Glutamatergic neuron (in vitro differentiated cells): ENCODE data around the gene ABHD8. TPM values are rescaled to one million over a fixed set of nuclear protein-coding genes. Genes with fewer than 3 reads are reported as not detected.

ENCODE experiments used
- DNase-seq: peaks from one replicate; pipeline ENCODE4 v3.0.0; 2022
- H3K27ac Mint-ChIP-seq: one replicate; pipeline ENCODE4 v1.8.0; 2020; ENCODE audit warnings: mild to moderate bottlenecking, mixed read lengths, inconsistent platforms; ENCODE audit not compliant: unreplicated experiment
- H3K27me3 Mint-ChIP-seq: one replicate; pipeline ENCODE4 v1.8.0; 2020; ENCODE audit warnings: mild to moderate bottlenecking, moderate library complexity, mixed read lengths, inconsistent platforms; ENCODE audit not compliant: unreplicated experiment
- H3K36me3 Mint-ChIP-seq: one replicate; pipeline ENCODE4 v1.8.0; 2020; ENCODE audit warnings: mild to moderate bottlenecking, mixed read lengths, inconsistent platforms; ENCODE audit not compliant: unreplicated experiment
- H3K4me1 Mint-ChIP-seq: one replicate; pipeline ENCODE4 v1.8.0; 2020; ENCODE audit warnings: mild to moderate bottlenecking, low read depth, mixed read lengths, inconsistent platforms; ENCODE audit not compliant: unreplicated experiment
- H3K4me3 Mint-ChIP-seq: one replicate; pipeline ENCODE4 v1.8.0; 2020; ENCODE audit warnings: mild to moderate bottlenecking, mixed read lengths, inconsistent platforms; ENCODE audit not compliant: unreplicated experiment
- H3K9me3 Mint-ChIP-seq: one replicate; pipeline ENCODE4 v1.8.0; 2020; ENCODE audit warnings: mild to moderate bottlenecking, moderate library complexity, mixed read lengths, inconsistent platforms; ENCODE audit not compliant: unreplicated experiment
- CTCF ChIP-seq: fragments of 200-600 bp; sonication (generic); IDR thresholded peaks from one replicate; pipeline ENCODE4 v1.5.0; 2021; ENCODE audit not compliant: partially characterized antibody, unreplicated experiment
- total RNA-seq: library from RNA; stranded (reverse); fragmentation: NEBNext Ultra II Directional; extraction: Animal tissue kit (Norgen Biotek cat#: 25700); gene quantifications from one replicate; pipeline ENCODE4 v1.2.1, GENCODE V29; 2021; ENCODE audit not compliant: unreplicated experiment

Gene ABHD8
- total RNA-seq, 1 donor from 2014 or later, result 14.1 TPM

- Mint-ChIP-seq H3K4me1 (peaks cover 2% of the 10 kb centered on the region), H3K4me3 (no peak overlapping the region), H3K9me3 (peaks cover 2% of the 10 kb centered on the region), H3K36me3 (no peaks in the 10 kb centered on the region), H3K27ac (no peak overlapping the region), H3K27me3 (peaks cover 2% of the 10 kb centered on the region)
- DNase-seq, result no peak
- no peak for TF ChIP-seq CTCF
Observed at GRCh38 chr19:17283504-17283996, 19.7 kb downstream of the ABHD8 start.

DNA sequence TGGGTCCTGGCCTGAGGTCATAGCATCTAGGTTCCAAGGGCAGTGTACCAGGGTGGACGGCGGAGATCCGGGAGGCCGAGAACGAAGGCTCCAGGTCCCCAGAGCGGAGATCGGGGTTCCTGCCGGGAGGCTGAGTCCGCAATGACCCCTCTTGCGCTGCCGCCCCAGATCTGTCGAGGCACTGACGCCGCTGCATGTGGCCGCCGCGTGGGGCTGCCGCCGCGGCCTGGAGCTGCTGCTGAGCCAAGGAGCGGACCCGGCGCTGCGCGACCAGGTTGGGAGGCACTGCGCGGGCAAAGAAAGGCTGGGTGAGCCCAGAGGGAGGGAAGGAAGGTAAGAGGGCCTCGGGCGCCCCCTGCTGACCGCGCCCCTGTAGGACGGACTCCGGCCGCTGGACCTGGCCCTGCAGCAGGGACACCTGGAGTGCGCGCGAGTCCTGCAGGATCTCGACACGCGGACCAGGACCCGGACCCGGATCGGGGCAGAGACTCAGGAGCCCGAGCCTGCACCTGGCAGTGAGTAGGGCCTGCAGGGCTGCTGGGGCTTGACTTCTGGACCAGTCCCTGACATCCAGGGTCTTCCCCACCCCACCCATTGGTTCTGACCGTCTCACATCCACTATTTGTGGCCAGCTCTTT lies 20.6 kb downstream of the ABHD8 start:
- TF ChIP-seq CTCF, result peak; percentile 94
- Mint-ChIP-seq H3K4me3 (peak overlapping the region; percentile 84), H3K27ac (peak overlapping the region; percentile 79), H3K4me1 (peaks cover 2% of the 10 kb centered on the region), H3K36me3 (no peaks in the 10 kb centered on the region), H3K27me3 (peaks cover 2% of the 10 kb centered on the region), H3K9me3 (peaks cover 2% of the 10 kb centered on the region)
- DNase-seq, result peak; percentile 92

GRCh38 chr19:17281391-17282304 lies 21.6 kb downstream of the ABHD8 start, which contains the start of gene ANKLE1:
ANKLE1 (plus strand) TSS chr19:17281901; CDS start chr19:17281921, 20 bp downstream.
- H3K27me3 Mint-ChIP-seq, result peaks cover 2% of the 10 kb centered on the region
- peak; percentile 78 for DNase-seq
- peaks cover 2% of the 10 kb centered on the region for H3K4me1 Mint-ChIP-seq
- H3K4me3 Mint-ChIP-seq, result peak within 1 kb of the TSS; percentile 84
- H3K27ac Mint-ChIP-seq, result peak within 1 kb of the TSS; percentile 79
- H3K36me3 Mint-ChIP-seq, result no peaks in the 10 kb centered on the region
- no peak for TF ChIP-seq CTCF
- H3K9me3 Mint-ChIP-seq, result peaks cover 2% of the 10 kb centered on the region

DNA sequence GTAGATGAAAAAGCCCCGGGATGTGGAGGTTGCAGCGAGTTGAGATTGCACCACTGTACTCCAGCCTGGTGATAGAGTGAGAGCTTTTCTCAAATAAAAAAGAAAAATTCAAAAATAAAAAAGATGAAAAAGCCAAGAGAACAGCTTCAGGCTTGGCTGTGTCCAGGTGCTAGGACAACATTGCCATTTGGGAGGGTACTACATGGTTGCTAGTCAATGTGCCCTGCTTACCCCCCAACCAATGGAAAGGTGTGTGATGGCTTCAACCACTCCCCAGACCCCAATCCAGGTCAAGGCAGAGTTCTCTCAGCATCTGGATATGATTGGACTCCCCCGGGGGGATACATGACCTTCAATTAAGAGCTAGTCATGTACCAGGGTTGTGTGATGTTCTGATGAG lies 23.8 kb downstream of the ABHD8 start:
- Mint-ChIP-seq H3K9me3 (peaks cover 2% of the 10 kb centered on the region), H3K4me1 (peaks cover 2% of the 10 kb centered on the region), H3K4me3 (no peak overlapping the region), H3K27ac (no peak overlapping the region), H3K36me3 (no peaks in the 10 kb centered on the region), H3K27me3 (peaks cover 2% of the 10 kb centered on the region)
- TF ChIP-seq CTCF, result no peak
- no peak for DNase-seq
